ENCODE measurements around the gene PROX1. TPM values are rescaled to one million over a fixed set of nuclear protein-coding genes. Genes with fewer than 3 reads are reported as not detected.
"Not testable (repeated sequence)": the region's sequence is repeated elsewhere in the genome, so short reads cannot be mapped to it uniquely, and the experiment has no call there.

Gene PROX1
- total RNA-seq, 1 experiment from 2014 or later = 0.05 TPM

DNA sequence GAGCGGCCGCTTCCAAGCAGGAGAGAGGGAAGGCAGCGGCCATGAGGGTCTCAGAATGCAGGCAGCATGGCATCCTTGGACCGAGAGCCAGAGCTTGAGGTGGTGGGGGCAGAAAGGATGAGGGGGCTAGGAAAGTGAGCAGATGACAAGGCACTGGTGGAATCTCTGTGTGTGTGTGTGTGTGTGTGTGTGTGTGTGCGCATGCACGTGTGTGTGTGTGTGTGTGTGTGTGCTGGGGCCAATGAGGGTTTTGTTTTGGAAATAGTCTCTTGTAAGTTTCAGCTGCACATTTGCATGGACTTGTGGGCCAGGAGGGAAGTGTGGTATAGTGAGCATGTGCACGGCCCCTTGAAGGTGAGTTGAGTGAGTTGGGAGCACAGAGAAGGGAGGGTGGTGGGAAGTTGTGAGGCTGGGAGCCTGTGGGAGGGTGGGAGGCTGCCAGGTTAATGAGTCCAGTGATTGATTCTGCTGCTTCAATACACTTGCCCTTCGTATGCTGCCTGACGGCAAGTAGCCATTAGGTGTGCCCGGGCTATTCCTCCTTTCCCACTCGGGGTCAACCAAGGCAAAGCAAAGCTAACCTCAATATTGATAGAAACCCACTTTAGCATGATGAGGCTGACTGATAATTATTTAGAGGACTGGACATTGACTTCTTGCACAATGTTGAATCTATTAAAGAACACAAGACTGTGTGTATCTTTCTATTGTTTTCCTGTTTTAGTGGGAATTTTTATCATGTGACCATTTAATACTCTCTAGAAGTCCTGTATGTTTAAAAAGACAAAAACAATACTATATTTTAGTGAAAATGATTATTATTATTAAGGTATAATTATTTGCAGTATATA is 80.3 kb downstream of the PROX1 start:
- Histone ChIP-seq H3K27ac (no peak overlapping the region), H3K4me3 (no peak overlapping the region), H3K9me3 (replicated peaks) (no peaks in the 10 kb centered on the region), H3K4me1 (replicated peaks) (no peaks in the 10 kb centered on the region), H3K27me3 (replicated peaks) (peaks cover 3% of the 10 kb centered on the region; the same call in 1 of the 2 replicates), H3K36me3 (no peaks in the 10 kb centered on the region)
- DNase-seq (ENCODE audit: low read depth in 1 of 2, low spot score in 2 of 2) = no peak

DNA sequence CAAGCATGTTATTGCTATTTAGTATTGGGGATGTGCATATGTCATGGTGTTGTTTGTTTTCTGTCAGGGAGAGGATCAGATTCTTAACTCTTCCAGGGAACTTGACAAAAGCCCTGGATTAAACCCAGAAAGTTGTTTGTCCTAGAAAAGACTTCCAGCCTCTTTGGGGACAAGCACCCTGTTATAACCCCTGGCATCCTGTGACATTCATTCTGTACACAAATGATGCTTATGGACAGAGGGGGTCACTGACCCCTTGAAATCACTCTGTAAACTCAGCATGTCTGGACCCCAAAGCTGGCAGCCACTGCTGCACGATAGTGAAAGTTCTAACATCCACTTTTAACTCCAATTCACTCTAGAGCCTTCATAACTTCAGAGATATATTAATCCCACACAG is 81.2 kb downstream of the PROX1 start:
- peaks cover 3% of the 10 kb centered on the region; the same call in 1 of the 2 replicates for H3K27me3 ChIP-seq (replicated peaks)

DNA sequence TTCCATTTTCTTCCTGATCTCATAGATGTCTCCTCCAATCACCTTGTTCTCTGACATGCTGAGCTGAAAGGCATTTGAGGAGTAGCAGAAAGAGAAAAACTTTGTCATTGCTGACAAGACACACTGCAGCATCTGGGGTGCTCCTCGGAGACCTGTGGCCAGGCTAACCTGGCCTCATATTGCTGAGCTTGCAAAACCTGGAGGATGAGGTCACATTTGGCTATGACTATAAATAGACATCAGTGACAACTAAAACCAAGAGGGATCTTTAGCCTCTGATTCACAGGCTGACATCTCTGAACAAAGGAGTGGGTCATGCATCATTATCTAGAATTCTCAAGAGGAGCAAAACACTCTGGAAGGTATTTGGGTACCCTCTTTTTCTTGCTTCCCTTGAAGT is 83.7 kb downstream of the PROX1 start:
- H3K9me3 ChIP-seq (replicated peaks) = no peaks in the 10 kb centered on the region
- DNase-seq (ENCODE audit: low read depth in 1 of 2, low spot score in 2 of 2) = no peak
- H3K27me3 ChIP-seq (replicated peaks) = peaks cover 6% of the 10 kb centered on the region; the same call in 1 of the 2 replicates
- H3K27ac ChIP-seq = no peak overlapping the region
- H3K36me3 ChIP-seq = no peaks in the 10 kb centered on the region
- H3K4me3 ChIP-seq = no peak overlapping the region
- H3K4me1 ChIP-seq (replicated peaks) = no peaks in the 10 kb centered on the region

More for the DNA sequence above, 81.2 kb downstream of the PROX1 start:
- Histone ChIP-seq H3K36me3 (no peaks in the 10 kb centered on the region), H3K27ac (no peak overlapping the region), H3K4me3 (no peak overlapping the region), H3K4me1 (replicated peaks) (no peaks in the 10 kb centered on the region), H3K9me3 (replicated peaks) (no peaks in the 10 kb centered on the region)
- no peak for DNase-seq (ENCODE audit: low read depth in 1 of 2, low spot score in 2 of 2)

DNA sequence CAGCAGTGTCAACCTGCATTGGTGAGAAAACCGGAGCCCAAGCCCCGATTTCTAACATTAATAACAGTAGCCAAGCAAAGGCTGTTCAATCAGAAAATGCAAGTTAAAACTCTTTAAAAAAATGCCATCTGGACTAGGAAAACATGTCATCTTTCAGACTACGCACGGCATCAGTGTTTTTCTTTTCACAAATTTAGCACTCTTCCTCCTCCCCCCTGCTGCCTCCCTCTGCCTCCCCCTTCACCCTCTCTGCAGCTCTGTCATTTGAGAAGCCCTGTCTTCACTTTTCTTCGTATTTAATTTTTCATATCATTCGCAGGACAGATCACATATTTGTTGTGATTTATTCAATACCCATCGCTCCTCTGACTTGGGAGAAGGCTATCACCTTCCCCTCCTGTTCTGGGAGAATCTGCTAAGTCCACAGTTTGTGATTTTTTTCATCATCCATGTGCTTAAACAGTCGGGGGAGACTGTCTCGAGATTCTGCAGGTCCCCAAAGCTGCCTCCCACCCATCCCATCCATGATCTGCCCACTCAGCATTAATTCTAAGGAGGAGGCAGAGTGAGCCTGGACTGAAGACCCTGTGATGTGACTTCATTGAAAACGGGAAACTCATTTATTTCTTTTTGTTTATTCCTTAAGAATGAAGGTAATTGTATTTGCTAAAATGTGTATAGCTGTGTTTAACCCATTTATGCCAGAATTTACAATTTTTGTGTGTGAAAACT is 84.8 kb downstream of the PROX1 start:
- 0 out of 2 replicates have a peak, but pooled peaks cover 8% of the 10 kb centered on the region for H3K27me3 ChIP-seq (replicated peaks)
- H3K9me3 ChIP-seq (replicated peaks) = no peaks in the 10 kb centered on the region
- H3K36me3 ChIP-seq = no peaks in the 10 kb centered on the region
- no peaks in the 10 kb centered on the region for H3K4me1 ChIP-seq (replicated peaks)
- DNase-seq (ENCODE audit: low read depth in 1 of 2, low spot score in 2 of 2) = no peak
- no peak overlapping the region for H3K27ac ChIP-seq
- no peak overlapping the region for H3K4me3 ChIP-seq

DNA sequence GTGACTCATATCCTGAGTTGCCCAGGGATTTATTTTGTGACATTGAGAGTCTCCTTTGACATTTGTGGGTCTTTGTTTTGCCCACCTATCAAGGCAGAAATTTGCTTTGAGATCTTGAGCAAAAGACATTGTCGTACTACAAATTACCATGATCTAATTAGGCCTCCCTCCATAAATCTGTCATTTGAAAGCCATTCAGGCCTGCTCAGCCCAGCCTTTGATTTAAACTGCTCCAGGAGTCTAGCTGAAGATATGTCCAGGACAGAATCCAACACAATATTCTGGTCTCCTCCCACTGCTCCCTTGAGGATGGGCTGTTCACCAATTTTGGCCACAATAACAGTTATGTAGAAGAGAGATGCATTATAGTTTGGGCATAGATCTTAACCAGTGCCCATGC is 86.7 kb downstream of the PROX1 start:
- Histone ChIP-seq H3K4me1 (replicated peaks) (no peaks in the 10 kb centered on the region), H3K27ac (no peak overlapping the region), H3K36me3 (no peaks in the 10 kb centered on the region), H3K4me3 (no peak overlapping the region), H3K27me3 (replicated peaks) (0 out of 2 replicates have a peak, but pooled peaks cover 8% of the 10 kb centered on the region), H3K9me3 (replicated peaks) (no peaks in the 10 kb centered on the region)
- no peak for DNase-seq (ENCODE audit: low read depth in 1 of 2, low spot score in 2 of 2)

DNA sequence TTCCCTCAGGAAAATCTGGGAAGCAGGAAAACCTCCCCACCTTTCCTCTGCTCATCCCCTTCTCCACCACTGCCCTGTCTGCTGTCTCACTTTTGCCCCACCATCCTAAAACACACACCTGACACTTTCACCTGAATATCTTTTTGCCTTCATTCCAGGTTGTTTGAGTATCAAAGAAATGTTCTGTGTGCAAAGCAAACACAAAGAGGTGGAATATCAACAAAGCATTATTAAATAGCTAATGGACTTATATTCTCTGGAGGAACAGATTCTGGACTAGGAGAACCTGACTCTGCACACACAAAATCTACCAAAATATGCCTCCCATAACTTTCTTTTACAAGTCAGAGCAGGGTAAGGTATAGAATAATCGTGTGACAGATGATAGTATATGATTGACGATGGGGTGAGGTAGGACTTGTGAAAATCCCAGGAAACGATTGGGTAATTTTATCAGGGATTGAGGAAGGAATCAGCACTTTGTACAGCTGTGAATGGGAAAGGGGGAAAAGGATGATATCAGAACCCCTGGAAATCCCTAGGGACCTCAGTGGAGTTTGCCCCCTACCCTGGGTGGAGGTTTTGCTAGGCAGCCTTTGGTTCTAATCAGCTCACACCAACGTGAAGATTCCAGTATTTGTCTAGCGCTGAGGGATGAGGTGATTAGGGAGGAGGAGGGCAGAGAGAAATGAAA is 87.7 kb downstream of the PROX1 start:
- 0 out of 2 replicates have a peak, but pooled peaks cover 8% of the 10 kb centered on the region for H3K27me3 ChIP-seq (replicated peaks)
- H3K4me3 ChIP-seq = no peak overlapping the region
- H3K36me3 ChIP-seq = no peaks in the 10 kb centered on the region
- no peak overlapping the region for H3K27ac ChIP-seq
- DNase-seq (ENCODE audit: low read depth in 1 of 2, low spot score in 2 of 2) = no peak
- H3K4me1 ChIP-seq (replicated peaks) = no peaks in the 10 kb centered on the region
- no peaks in the 10 kb centered on the region for H3K9me3 ChIP-seq (replicated peaks)

DNA sequence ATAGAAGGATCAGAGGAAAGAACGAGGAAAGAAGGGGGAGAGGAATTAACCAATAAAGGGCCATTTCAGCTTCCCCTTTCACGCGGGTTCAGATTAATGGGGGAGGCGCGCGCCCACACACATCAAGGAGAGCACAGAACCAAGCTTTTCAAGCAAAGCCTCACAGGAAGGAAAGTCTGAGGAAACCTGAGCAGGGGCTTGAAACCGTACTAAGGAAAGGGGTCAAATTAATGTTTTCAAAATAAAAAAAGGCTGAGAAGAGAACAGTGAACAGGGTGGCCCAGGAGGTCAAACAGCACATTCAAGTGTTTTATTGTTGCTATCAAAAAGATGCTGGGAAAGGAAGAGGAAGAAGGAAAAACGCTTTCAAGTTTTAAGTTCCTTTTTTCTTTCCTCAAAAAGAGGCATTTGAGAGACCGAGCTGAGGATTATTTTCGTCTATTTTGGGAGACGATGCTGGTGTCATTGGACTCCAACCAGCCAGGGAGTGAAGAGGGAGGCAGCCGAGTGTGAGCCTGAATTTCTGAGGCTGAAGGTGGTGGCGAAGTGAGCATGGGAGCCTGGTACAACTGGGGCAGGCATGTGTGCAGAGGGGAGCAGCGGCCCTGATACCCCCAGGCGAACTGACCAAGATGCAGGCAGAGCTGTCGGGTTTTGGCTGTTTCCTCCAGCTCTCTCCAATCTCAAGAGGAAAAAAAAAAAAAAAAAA is 88.4 kb downstream of the PROX1 start:
- H3K9me3 ChIP-seq (replicated peaks) = no peaks in the 10 kb centered on the region
- no peaks in the 10 kb centered on the region for H3K4me1 ChIP-seq (replicated peaks)
- no peak for DNase-seq (ENCODE audit: low read depth in 1 of 2, low spot score in 2 of 2)
- 0 out of 2 replicates have a peak, but pooled peaks cover 11% of the 10 kb centered on the region for H3K27me3 ChIP-seq (replicated peaks)
- H3K36me3 ChIP-seq = no peaks in the 10 kb centered on the region
- H3K27ac ChIP-seq = no peak overlapping the region
- no peak overlapping the region for H3K4me3 ChIP-seq

DNA sequence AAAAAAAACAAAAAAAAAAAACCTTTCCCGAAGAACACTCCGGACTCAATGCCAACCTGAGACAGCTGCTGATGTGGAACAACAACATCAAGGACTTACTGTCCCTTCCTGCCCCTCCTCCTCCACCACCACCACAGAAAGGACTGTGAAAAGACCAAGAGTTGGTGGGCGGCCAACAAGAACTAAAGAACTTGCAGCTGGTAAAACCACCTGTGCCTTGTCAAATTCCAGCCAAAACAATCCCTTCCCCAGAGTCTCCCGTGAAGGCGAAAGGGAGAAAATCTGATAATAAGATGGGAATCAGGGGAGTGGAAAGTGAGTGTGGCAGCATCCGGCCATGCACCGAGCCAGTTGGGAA is 88.9 kb downstream of the PROX1 start:
- Histone ChIP-seq H3K9me3 (replicated peaks) (no peaks in the 10 kb centered on the region), H3K36me3 (no peaks in the 10 kb centered on the region), H3K27me3 (replicated peaks) (0 out of 2 replicates have a peak, but pooled peaks cover 11% of the 10 kb centered on the region), H3K27ac (no peak overlapping the region), H3K4me1 (replicated peaks) (no peaks in the 10 kb centered on the region), H3K4me3 (no peak overlapping the region)
- DNase-seq (ENCODE audit: low read depth in 1 of 2, low spot score in 2 of 2) = no peak

DNA sequence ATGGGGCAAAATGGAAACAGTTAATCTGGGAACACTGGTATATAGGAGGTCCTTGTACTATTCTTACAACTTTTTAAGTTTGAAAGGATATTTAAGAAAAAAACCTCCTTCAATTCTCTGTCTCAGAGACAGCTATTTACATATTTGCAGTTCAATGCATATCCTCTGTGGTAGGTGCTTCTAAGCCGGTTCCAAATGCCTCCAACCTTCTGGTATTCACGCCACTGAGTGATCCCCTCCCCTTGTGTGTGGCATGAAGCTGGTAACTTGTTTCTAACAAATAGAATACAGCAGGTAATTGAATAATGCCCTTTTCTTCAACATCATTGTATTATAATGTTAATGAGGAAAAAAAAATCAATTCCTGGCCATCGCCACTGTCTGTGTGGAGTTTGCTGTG is 91.2 kb downstream of the PROX1 start:
- no peaks in the 10 kb centered on the region for H3K4me1 ChIP-seq (replicated peaks)
- no peak for DNase-seq (ENCODE audit: low read depth in 1 of 2, low spot score in 2 of 2)
- H3K9me3 ChIP-seq (replicated peaks) = no peaks in the 10 kb centered on the region
- no peak overlapping the region for H3K4me3 ChIP-seq
- H3K36me3 ChIP-seq = no peaks in the 10 kb centered on the region
- H3K27me3 ChIP-seq (replicated peaks) = 0 out of 2 replicates have a peak, but pooled peaks cover 11% of the 10 kb centered on the region
- no peak overlapping the region for H3K27ac ChIP-seq

DNA sequence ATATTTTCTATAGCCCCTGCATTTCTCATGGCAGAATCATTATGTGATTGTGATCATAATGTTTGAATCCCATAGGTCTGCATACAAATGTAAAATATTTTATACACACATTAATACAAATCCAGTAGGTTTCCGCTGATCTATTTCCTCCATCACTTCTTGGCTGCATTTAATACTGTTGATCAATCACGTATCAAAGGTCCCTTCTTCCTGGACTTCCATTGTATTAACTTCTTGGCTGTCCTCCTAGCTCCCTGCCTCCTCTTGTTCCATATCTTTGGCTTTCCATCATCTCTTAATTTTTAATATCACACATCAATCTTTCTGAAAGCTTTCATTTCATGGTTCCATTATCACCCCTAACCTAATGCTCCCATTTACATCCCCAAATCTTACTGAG is 97.6 kb downstream of the PROX1 start:
- DNase-seq (ENCODE audit: low read depth in 1 of 2, low spot score in 2 of 2) = no peak
- H3K4me1 ChIP-seq (replicated peaks) = no peaks in the 10 kb centered on the region

DNA sequence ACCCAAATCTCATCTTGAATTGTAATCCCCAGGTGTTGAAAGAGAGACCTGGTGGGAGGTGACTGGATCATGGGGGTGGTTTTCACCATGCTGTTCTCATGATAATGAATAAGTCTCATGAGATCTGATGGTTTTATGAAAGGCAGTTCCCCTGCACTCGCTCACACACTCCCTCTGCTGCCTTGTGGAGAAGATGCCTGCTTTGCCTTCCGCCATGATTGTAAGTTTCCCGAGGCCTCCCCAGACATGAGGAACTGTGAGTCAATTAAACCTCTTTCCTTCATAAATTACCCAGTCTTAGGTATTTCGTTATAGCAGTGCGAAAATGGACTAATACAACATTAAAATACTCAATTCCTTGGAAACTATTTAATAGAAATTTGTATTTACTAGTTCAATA is 99.2 kb downstream of the PROX1 start:
- no peaks in the 10 kb centered on the region for H3K9me3 ChIP-seq (replicated peaks)
- H3K4me3 ChIP-seq = no peak overlapping the region
- H3K27ac ChIP-seq = no peak overlapping the region
- no peak for DNase-seq (ENCODE audit: low read depth in 1 of 2, low spot score in 2 of 2)
- H3K27me3 ChIP-seq (replicated peaks) = 0 out of 2 replicates have a peak, but pooled peaks cover 6% of the 10 kb centered on the region
- H3K36me3 ChIP-seq = no peaks in the 10 kb centered on the region
- H3K4me1 ChIP-seq (replicated peaks) = no peaks in the 10 kb centered on the region

More for the DNA sequence above, 97.6 kb downstream of the PROX1 start:
- no peaks in the 10 kb centered on the region for H3K9me3 ChIP-seq (replicated peaks)
- 0 out of 2 replicates have a peak, but pooled peaks cover 9% of the 10 kb centered on the region for H3K27me3 ChIP-seq (replicated peaks)
- no peaks in the 10 kb centered on the region for H3K36me3 ChIP-seq
- no peak overlapping the region for H3K27ac ChIP-seq
- H3K4me3 ChIP-seq = no peak overlapping the region

DNA sequence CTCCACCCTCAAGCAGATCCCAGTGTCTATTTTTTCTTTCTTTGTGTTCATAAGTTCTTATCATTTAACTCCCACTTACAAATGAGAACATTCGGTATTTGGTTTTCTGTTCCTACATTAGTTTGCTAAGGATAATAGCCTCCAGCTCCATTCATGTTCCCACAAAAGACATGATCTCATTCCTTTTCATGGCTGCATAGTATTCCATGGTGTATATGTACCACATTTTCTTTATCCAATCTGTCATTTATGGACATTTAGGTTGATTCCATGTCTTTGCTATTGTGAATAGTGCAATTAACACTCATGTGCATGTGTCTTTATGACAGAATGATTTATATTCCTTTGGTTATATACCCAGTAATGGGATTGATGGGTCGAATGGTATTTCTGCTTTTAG is 101.2 kb downstream of the PROX1 start:
- not testable (repeated sequence) for H3K9me3 ChIP-seq (replicated peaks); H3K36me3 ChIP-seq; H3K27me3 ChIP-seq (replicated peaks); H3K4me1 ChIP-seq (replicated peaks); H3K27ac ChIP-seq; DNase-seq (ENCODE audit: low read depth in 1 of 2, low spot score in 2 of 2); H3K4me3 ChIP-seq

Measured in SJSA1 (cell line).